Fibroblast of gingiva (primary cell): Measurements from ENCODE around the gene ZMAT2.
"Not testable (repeated sequence)": the region's sequence is repeated elsewhere in the genome, so short reads cannot be mapped to it uniquely, and the experiment has no call there.

Experiments
- DNase-seq: peaks from one replicate; pipeline ENCODE4 v3.0.0-alpha.2; 2011; ENCODE audit warnings: low read depth

ZMAT2 gene

GRCh38 chr5:140708787-140709186 lies 8.5 kb downstream of the ZMAT2 start:
- DNase-seq = not testable (repeated sequence)

DNA sequence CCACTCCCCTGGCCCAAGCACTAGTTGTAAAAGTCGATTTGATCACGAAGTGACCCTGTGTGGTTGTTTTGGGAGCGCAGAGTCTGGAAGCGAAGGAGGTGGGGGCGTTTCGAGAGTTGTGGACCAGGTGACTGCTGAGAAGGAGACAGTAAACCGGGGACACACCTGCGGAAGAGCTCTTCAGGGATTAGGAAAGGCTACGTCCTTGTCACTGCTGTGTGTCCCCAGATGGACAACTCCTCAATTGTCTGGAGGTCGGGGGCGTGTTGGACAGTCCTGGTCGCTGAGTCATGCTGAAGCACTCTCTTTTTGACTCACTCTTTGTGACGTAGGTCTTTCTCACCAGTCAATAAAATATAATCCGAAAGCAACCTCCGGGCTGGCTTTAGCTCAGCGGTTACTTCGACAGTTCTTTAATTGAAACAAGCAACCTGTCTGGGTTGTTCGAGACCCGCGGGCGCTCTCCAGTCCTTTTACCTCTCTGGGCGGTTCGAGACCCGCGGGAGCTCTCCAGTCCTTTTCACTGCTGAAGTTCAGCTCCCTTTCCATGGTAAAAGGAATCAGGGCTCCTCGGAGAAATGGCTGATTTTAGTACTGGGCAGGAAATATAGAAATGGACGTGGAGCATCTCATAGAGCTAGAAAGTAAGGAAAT lies 10.8 kb downstream of the ZMAT2 start:
- peak; percentile 94 for DNase-seq

GRCh38 chr5:140711794-140712193 lies 11.5 kb downstream of the ZMAT2 start:
- no peak for DNase-seq

- no peak for DNase-seq
These were observed 13.4 kb downstream of the ZMAT2 start for GRCh38 chr5:140713562-140714094.

DNA sequence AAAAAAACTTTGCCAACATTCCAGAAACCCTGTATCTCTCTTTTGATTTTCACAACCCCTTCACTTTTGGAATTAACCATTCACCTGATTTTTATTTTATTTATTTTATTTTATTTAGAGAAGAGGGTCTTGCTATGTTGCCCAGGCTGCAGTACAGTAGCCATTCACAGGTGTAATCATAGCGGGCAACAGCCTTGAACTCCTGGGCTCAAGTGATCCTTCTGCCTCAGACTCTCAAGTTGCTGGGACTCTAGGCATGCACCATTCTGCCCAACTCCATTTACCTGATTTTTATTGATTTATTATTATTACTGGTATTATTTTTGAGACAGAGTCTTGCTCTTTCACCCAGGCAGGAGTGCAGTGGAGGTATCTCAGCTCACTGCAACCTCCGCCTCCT lies 16.0 kb downstream of the ZMAT2 start:
- DNase-seq = not testable (repeated sequence)

GRCh38 chr5:140718266-140718592 lies 18.0 kb downstream of the ZMAT2 start:
- DNase-seq = no peak

GRCh38 chr5:140720738-140721137 lies 20.5 kb downstream of the ZMAT2 start:
- DNase-seq = not testable (repeated sequence)

GRCh38 chr5:140721395-140721794 lies 21.1 kb downstream of the ZMAT2 start:
- DNase-seq = not testable (repeated sequence)

DNA sequence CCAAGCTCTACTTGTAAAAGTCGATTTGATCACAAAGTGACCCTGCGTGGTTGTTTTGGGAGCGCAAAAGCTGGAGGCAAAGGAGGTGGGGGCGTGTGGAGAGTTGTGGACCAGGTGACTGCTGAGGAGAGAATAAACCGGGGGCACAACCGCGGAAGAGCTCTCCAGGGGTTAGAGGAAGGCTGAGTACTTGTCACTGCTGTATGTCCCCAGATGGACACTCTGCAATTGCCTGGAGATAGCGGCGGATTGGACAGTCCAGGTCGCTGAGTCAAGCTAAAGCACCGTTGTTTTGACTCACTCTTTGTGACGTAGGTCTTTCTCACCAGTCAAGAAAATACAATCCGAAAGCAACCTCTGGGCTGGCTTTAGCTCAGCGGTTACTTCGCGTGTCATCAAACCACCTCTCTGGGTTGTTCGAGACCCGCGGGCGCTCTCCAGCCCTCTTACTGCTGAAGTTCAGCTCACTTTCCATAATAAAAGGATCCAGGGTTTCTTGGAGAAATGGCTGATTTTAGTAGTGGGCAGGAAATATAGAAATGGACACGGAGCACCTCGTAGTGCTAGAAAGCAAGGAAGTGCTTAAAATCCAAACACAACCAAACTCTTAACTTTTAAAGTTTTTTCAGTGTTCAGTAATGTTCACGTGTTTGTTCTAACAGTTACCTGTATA lies 25.7 kb downstream of the ZMAT2 start:
- peak; percentile 81 for DNase-seq

DNA sequence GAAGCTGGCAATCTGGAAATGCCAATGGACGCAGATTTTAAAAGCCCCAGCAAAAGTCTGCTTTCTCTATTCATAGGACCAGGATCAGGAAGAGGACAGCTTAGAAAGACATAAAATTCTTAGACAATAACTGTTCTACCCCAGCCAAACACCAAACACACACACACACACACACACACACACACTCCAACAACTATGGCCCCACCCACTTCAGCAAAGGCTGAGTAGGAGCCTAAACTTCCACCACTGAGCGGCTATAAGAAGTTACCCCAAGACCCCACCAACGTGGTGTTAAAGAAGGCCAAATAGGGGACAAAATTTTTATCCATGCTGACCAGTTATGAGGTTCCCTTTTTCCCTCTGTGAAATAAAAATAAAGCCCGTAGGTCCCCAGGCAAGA lies 32.9 kb downstream of the ZMAT2 start:
- no peak for DNase-seq

GRCh38 chr5:140734354-140734753 lies 34.1 kb downstream of the ZMAT2 start:
- DNase-seq = no peak

DNA sequence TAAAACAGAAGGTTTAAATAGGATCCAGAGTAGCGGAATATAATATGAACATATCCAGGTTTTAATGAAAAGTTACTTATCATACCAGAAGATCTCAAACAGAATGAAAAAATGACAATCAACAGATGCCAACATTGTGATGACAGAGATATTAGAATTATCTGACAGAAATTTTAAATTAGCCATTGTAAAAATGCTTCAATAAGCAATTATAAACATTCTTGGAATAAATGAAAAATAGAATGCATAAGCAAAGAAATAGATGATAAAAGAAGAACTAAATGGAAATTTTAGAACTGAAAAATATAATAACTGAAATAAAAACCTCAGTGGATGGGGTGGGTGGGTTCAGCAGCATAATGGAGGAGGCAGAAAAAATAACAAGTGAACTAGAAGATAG lies 37.2 kb downstream of the ZMAT2 start:
- no peak for DNase-seq

GRCh38 chr5:140741967-140742366 lies 41.7 kb downstream of the ZMAT2 start:
- no peak for DNase-seq

DNA sequence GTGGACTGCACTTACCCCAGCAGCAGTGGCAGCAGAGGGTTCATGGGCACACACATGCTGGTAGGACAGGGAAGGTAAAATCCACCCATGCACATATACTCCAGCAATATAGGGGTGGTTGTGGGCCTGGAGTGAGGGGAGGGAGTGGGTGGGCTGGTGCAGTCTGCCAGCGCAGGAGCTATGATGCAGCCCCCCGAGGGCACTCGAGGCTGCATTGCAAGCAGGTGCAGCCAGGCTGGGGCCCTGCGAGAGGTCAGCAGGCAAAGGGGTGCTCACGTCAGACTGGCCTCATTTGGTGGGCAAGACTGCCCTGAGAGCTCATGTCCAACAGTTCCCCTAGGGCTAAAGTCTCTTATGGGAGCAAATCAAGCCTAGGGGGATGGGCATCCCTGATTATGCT lies 53.3 kb downstream of the ZMAT2 start:
- DNase-seq = no peak
